ENCODE results near the gene CHCHD6.
A peak's percentile ranks its signal among the peaks of the same experiment; 100 is the strongest.

Gene CHCHD6

DNA sequence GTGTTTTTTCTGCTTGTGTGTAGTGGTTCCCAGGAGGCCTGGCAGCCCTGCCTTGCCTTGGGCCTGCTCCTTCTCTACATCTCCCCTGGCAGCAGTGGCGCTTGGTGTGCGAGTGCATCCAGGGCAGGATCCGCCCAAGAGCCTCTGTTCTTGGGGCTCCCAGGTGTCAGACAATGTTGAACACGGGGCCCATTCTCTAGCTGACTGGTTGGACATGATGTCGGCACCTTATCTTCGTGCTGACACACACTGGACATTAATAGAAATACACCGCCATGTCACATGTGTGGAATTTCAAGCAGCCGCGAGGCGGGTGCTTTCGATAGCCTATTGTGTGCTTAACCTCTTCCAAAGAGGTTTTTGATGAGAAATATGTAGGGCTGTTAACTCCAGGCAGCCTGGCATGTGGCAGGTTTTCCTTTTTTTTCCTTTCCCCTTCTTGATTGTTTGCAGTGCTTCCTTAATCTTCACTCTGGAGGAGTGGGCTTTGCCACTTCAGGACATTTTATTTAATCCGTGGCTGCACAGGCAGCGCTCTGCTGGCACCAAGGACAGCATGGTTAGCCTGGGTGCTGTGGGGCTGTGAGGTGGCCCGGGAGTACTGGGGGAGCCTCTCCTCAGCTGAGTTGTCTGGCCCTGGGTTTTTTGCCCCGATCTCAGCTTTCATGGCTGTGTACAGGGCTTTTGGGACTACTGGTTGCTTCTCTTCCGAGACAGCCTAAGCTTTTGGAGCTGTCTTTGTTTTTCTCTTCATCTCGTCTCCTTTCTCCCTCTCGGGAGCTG lies 42.5 kb downstream of the CHCHD6 start:
- DNase-seq = peak in 1 of 2 experiments; percentile 10

DNA sequence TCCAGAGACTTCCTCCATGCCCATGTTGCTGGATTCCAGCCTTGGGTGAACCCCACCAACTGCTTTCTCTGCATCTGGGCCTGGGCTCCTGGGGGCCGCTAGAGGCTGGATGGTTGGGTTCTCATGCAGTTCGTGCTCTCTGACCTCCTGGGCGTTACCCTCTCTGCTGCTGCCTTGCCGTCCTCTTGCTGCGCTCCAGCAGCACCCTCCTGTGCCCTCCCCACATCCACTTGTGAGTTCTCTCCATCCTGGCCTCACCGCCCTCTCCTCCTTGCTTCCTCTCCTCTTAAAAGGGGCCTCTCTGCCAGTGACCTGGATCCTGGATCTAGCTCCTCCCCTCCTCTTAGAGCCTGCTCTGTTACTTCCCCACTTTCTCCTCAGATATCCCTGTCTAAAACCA lies 43.7 kb downstream of the CHCHD6 start:
- no peak for DNase-seq

- DNase-seq = no peak
Observed at GRCh38 chr3:126748701-126749546, 44.9 kb downstream of the CHCHD6 start.

DNA sequence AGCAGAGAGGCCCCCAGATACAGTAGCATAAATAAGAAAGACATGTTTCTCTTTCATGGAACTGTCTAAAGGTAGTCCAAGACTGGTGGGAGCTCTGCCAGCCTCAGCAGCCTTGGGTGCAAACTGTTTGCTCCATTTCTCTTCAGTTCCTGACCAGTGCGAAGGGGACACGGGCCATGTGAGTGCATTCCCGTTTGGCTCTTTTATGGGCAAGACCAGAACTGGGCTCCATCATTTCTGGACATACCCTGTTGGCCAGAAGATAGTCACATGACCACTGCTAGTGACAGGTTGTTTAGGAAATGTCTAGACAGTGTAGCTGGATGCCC lies 45.5 kb downstream of the CHCHD6 start:
- DNase-seq = no peak

- no peak for DNase-seq
Observed at GRCh38 chr3:126749931-126750755, 46.1 kb downstream of the CHCHD6 start.

DNA sequence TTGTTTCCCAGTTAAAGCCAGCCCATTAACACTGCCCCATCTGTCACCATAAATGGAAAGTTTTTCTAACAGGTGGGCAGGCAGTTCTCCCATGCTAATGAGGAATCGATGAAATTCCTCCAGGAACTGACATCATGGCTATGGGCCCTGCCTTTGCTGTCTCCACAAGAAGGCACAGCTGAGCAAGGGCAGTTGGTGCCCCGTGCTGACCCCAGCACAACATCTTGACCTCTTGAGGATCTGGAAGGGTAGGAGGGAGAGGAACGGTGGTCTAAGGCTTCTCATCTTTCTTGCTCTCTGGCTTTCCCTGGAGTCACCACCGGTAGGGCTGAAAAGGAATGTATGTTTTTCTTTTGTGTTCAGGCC lies 46.7 kb downstream of the CHCHD6 start:
- DNase-seq = no peak

- no peak for DNase-seq
Observed at GRCh38 chr3:126751611-126752302, 47.7 kb downstream of the CHCHD6 start.

GRCh38 chr3:126752303-126753190 lies 48.5 kb downstream of the CHCHD6 start:
- DNase-seq = peak; percentile 15 to 28

- no peak for DNase-seq
Observed at GRCh38 chr3:126753191-126754160, 49.4 kb downstream of the CHCHD6 start.

GRCh38 chr3:126755866-126756265 lies 51.8 kb downstream of the CHCHD6 start:
- DNase-seq = no peak

- no peak for DNase-seq
Observed at GRCh38 chr3:126758026-126758425, 54.0 kb downstream of the CHCHD6 start.

DNA sequence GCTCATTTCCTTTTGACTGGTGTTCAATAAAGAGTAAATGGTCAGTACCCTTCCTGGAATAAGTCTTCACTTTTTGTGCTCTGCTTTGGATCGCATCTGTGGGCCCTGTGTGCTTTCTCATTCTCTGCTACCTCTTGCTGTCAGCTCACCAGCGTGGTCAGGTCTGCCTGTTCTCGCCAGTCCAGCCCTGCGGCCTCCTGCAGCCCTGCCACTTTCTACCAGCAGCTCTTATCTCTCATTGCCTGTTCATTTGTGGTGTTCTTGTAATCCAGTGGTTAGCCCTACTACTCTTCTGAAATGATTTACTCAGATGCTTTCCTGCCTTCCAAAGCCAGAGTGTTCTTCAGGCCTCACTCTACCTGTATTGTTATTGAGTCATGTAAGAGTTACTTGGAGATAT lies 54.8 kb downstream of the CHCHD6 start:
- no peak for DNase-seq

- DNase-seq = no peak
Observed at GRCh38 chr3:126760541-126760940, 56.5 kb downstream of the CHCHD6 start.

DNA sequence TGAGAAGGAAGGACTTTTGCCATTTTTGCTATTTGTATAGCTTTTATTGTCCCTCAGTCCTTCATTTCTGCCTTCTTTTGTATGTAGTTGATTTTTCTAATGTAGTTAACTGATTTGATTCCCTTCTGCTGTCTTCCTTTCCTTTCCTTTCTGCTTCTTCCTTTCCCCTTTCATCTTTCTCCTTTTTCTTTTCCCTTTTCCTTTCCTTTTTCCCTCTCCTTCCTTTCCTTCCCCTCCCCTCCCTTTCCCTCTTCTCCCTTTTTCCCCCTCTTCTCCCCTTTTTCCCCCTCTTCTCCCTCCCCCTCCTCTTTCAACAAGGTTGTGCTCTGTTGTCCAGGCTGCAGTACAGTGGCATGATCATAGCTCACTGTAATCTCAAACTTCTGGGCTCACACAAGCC lies 59.0 kb downstream of the CHCHD6 start:
- DNase-seq = no peak

DNA sequence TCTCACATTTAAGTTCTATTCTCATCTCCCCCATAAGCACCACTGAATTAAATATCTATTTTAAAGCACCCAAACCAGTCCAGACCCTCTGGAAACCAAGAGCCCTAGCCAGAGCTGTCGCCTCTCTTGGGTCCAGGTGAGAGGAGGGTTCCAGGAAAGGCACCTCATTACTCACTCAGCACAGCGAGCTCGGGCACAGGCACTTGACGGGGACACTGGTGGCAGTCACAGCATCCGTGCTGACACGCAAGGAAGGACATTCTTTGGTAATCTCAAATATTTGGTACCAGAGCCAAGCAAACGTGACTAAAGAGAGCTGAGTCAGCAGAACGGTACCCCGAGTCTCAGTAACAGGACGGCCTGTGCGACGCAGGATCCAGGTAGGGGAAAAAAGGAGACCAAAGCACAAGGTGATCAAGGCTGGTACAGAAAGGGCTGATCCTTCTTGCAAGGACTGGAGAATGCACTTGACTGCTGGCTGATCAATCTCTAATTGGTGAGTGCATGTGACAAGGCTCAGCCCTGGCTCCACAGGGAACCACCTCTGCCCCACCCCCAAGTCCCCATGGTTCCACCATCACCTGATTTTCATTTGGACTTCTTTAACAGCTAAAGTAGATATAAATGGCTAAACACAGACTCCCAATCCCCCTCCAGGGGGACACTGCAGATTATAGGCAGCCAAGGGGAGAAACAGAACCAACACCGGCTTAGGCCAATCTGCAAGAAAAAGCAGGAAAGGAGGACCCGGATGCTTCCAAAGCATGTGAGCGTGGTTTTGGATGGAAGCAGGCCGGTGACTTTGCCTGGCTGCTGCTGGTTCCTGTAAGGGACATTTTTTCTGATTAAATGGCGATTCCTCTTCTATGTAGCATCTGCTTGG lies 61.4 kb downstream of the CHCHD6 start:
- DNase-seq = no peak

DNA sequence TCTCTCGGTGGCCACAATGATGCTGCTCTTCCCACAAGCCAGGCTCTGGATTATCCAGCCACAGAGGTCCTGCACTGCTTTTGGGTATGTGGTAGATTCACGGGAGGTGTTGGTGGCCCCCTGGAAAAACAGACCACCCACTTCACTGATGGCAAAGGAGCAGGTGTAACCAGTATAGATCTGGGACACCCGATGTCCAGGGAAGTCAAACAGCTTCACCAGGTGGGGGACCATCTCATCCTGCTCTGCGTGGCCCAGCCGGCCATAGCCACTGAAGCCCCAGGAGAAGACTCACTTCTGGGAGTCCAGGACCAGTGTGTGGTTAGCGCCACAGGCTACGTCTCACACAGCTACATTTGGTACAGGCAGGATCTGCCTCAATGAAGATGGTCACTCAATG lies 62.6 kb downstream of the CHCHD6 start:
- no peak for DNase-seq

- no peak for DNase-seq
Observed at GRCh38 chr3:126768903-126769302, 64.9 kb downstream of the CHCHD6 start.

DNA sequence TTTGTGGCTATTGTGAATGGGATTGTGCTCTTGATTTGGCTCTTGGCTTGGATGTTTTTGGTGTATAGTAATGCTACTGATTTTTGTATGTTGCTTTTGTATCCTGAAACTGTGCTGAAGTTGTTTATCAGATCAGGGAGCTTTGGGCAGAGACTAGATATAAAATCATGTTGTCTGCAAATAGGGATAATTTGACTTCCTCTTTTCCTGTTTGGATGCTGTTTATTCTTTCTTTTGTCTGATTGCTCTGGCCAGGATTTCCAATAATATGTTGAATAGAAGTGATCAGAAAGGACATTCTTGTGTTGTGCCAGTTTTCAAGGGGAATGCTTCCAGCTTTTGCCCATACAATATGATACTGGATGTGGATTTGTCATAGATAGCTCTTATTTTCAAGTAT lies 66.1 kb downstream of the CHCHD6 start:
- DNase-seq = no peak

DNA sequence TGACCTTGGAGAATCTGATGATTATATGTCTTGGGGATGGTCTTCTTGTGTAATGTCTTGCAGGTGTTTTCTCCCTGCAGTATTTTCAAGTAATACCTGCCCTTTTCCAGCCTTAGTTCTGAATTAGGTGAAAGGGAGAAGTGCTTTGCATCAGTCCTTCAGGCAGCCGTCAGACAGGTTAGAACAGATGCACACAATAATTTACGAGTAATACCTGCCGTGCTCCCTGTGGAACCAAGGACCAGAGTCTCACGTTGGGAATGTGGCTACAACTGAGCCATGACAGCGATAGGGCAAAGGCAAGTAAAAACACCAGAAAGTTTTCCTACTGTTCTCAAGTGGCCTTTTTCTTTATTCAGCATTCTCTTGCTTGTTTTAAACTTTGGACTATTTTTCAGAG lies 69.1 kb downstream of the CHCHD6 start:
- no peak for DNase-seq

- DNase-seq = no peak
Observed at GRCh38 chr3:126773783-126774182, 69.7 kb downstream of the CHCHD6 start.
